ENCODE measurements around the gene OR10A5. TPM values are rescaled to one million over a fixed set of nuclear protein-coding genes. Genes with fewer than 3 reads are reported as not detected.
A peak's percentile ranks its signal among the peaks of the same experiment; 100 is the strongest.
"Not testable (repeated sequence)": the region's sequence is repeated elsewhere in the genome, so short reads cannot be mapped to it uniquely, and the experiment has no call there.

OR10A5 gene
- not detected for polyA plus RNA-seq (ENCODE audit: insufficient read length in 4 of 4)

- no peak for DNase-seq (ENCODE audit: low read depth in 4 of 4, low spot score in 2 of 4)
These were observed at the start of gene OR10A5 for GRCh38 chr11:6845383-6845782. OR10A5 (plus strand) TSS chr11:6845683; CDS start chr11:6845683, 0 bp downstream.

GRCh38 chr11:6799402-6799801 is 46.1 kb upstream of the OR10A5 start, which contains the start of gene OR6A2:
OR6A2 (minus strand) TSS chr11:6799689; CDS start chr11:6795708, 3,981 bp downstream.
- no peak for DNase-seq (ENCODE audit: low read depth in 4 of 4, low spot score in 2 of 4)

GRCh38 chr11:6801075-6801474 is 44.4 kb upstream of the OR10A5 start:
- DNase-seq (ENCODE audit: low read depth in 4 of 4, low spot score in 2 of 4), result not testable (repeated sequence)

- peak in 1 of 4 donors; percentile 7 for DNase-seq (ENCODE audit: low read depth in 4 of 4, low spot score in 2 of 4)
These were observed 33.0 kb upstream of the OR10A5 start for GRCh38 chr11:6812390-6813005.

- no peak for DNase-seq (ENCODE audit: low read depth in 4 of 4, low spot score in 2 of 4)
These were observed 31.8 kb upstream of the OR10A5 start for GRCh38 chr11:6813656-6814055.

- no peak for DNase-seq (ENCODE audit: low read depth in 4 of 4, low spot score in 2 of 4)
These were observed 27.8 kb upstream of the OR10A5 start for GRCh38 chr11:6817694-6818093.

GRCh38 chr11:6818967-6819366 is 26.5 kb upstream of the OR10A5 start:
- DNase-seq (ENCODE audit: low read depth in 4 of 4, low spot score in 2 of 4), result no peak

GRCh38 chr11:6824136-6824823 is 21.2 kb upstream of the OR10A5 start:
- no peak for DNase-seq (ENCODE audit: low read depth in 4 of 4, low spot score in 2 of 4)

- no peak for DNase-seq (ENCODE audit: low read depth in 4 of 4, low spot score in 2 of 4)
These were observed 20.2 kb upstream of the OR10A5 start for GRCh38 chr11:6825231-6825744.

- no peak for DNase-seq (ENCODE audit: low read depth in 4 of 4, low spot score in 2 of 4)
These were observed 17.4 kb upstream of the OR10A5 start for GRCh38 chr11:6828103-6828502.

GRCh38 chr11:6833356-6833755 is 12.1 kb upstream of the OR10A5 start:
- no peak for DNase-seq (ENCODE audit: low read depth in 4 of 4, low spot score in 2 of 4)

- no peak for DNase-seq (ENCODE audit: low read depth in 4 of 4, low spot score in 2 of 4)
These were observed 11.5 kb upstream of the OR10A5 start for GRCh38 chr11:6834021-6834420.

GRCh38 chr11:6841694-6842093 is 3.8 kb upstream of the OR10A5 start:
- DNase-seq (ENCODE audit: low read depth in 4 of 4, low spot score in 2 of 4), result no peak

GRCh38 chr11:6843670-6844069 is 1.8 kb upstream of the OR10A5 start:
- DNase-seq (ENCODE audit: low read depth in 4 of 4, low spot score in 2 of 4), result no peak

GRCh38 chr11:6844356-6844755 is 1.1 kb upstream of the OR10A5 start:
- no peak for DNase-seq (ENCODE audit: low read depth in 4 of 4, low spot score in 2 of 4)

GRCh38 chr11:6850526-6850925 is 5.0 kb downstream of the OR10A5 start:
- DNase-seq (ENCODE audit: low read depth in 4 of 4, low spot score in 2 of 4), result no peak

- DNase-seq (ENCODE audit: low read depth in 4 of 4, low spot score in 2 of 4), result not testable (repeated sequence)
These were observed 9.3 kb downstream of the OR10A5 start for GRCh38 chr11:6854801-6855200.

GRCh38 chr11:6855971-6856541 is 10.6 kb downstream of the OR10A5 start:
- no peak for DNase-seq (ENCODE audit: low read depth in 4 of 4, low spot score in 2 of 4)

GRCh38 chr11:6856871-6857270 is 11.4 kb downstream of the OR10A5 start:
- no peak for DNase-seq (ENCODE audit: low read depth in 4 of 4, low spot score in 2 of 4)

GRCh38 chr11:6862961-6863360 is 17.5 kb downstream of the OR10A5 start, which contains the start of gene OR10A2:
OR10A2 (plus strand) TSS chr11:6863057; CDS start chr11:6869755, 6,698 bp downstream.
- DNase-seq (ENCODE audit: low read depth in 4 of 4, low spot score in 2 of 4), result no peak

- DNase-seq (ENCODE audit: low read depth in 4 of 4, low spot score in 2 of 4), result no peak
These were observed 19.0 kb downstream of the OR10A5 start for GRCh38 chr11:6864438-6864837.

GRCh38 chr11:6871278-6871677 is 25.8 kb downstream of the OR10A5 start:
- no peak for DNase-seq (ENCODE audit: low read depth in 4 of 4, low spot score in 2 of 4)
